Measurements from ENCODE around the gene PRKG1.

Gene PRKG1

DNA sequence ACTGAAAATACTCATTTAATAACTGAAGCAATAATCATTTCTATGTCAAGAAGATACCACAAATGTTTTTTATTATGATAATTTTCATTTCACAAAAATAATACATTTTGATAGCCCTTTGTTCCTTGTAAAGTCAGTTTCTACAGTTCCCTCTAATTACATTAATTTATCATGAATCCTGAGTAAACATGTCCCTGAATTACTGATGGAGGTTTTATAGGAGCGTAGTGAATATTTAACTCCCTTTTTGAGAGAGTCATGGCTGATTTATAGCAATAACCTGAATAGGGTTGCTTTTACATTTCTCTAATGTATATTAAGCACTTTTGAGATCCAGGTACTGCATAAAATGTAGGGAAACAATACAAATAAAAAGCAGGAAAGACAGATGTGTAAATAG is 1023.8 kb downstream of the PRKG1 start:
- no peaks in the 10 kb centered on the region for H3K9me2 ChIP-seq (replicated peaks; ENCODE audit: insufficient read depth, low read length)
- H3K4me3 ChIP-seq (ENCODE audit: insufficient read depth, low read length, poor library complexity, severe bottlenecking), result no peak overlapping the region
- no peaks in the 10 kb centered on the region for H4K20me1 ChIP-seq (ENCODE audit: low read depth, low read length)
- no peaks in the 10 kb centered on the region for H3F3A ChIP-seq (ENCODE audit: insufficient read depth)
- no peak overlapping the region for H3K4me2 ChIP-seq (ENCODE audit: low read depth, low read length, poor library complexity, severe bottlenecking)
- TF ChIP-seq, protein P1, sequence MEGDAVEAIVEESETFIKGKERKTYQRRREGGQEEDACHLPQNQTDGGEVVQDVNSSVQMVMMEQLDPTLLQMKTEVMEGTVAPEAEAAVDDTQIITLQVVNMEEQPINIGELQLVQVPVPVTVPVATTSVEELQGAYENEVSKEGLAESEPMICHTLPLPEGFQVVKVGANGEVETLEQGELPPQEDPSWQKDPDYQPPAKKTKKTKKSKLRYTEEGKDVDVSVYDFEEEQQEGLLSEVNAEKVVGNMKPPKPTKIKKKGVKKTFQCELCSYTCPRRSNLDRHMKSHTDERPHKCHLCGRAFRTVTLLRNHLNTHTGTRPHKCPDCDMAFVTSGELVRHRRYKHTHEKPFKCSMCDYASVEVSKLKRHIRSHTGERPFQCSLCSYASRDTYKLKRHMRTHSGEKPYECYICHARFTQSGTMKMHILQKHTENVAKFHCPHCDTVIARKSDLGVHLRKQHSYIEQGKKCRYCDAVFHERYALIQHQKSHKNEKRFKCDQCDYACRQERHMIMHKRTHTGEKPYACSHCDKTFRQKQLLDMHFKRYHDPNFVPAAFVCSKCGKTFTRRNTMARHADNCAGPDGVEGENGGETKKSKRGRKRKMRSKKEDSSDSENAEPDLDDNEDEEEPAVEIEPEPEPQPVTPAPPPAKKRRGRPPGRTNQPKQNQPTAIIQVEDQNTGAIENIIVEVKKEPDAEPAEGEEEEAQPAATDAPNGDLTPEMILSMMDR (IDR thresholded peaks at IDR 0.05; ENCODE audit: insufficient read depth, low read length, poor library complexity, severe bottlenecking), result no peak
- TF ChIP-seq EZH2phosphoT487 (conservative IDR thresholded peaks at IDR 0.05; ENCODE audit: low read length), result no peak
- no peak overlapping the region for H3K27ac ChIP-seq (ENCODE audit: low read depth, low read length)
- no peak overlapping the region for H2AFZ ChIP-seq (ENCODE audit: low read depth, low read length, severe bottlenecking)
- H3K9me3 ChIP-seq (ENCODE audit: insufficient read depth, low read length), result no peaks in the 10 kb centered on the region
- H3K79me2 ChIP-seq (ENCODE audit: insufficient read depth, low read length), result no peaks in the 10 kb centered on the region
- no peaks in the 10 kb centered on the region for H3K27me3 ChIP-seq (ENCODE audit: low read length)
- H3K9ac ChIP-seq (ENCODE audit: low read length), result no peak overlapping the region
- H3K36me3 ChIP-seq (ENCODE audit: low read length), result no peaks in the 10 kb centered on the region

- Histone ChIP-seq H3K27ac (ENCODE audit: low read depth, low read length) (no peak overlapping the region), H3K9me2 (replicated peaks; ENCODE audit: insufficient read depth, low read length) (no peaks in the 10 kb centered on the region), H3F3A (ENCODE audit: insufficient read depth) (no peaks in the 10 kb centered on the region), H3K36me3 (ENCODE audit: low read length) (no peaks in the 10 kb centered on the region), H3K79me2 (ENCODE audit: insufficient read depth, low read length) (no peaks in the 10 kb centered on the region), H4K20me1 (ENCODE audit: low read depth, low read length) (no peaks in the 10 kb centered on the region), H3K9ac (ENCODE audit: low read length) (no peak overlapping the region), H3K9me3 (ENCODE audit: insufficient read depth, low read length) (no peaks in the 10 kb centered on the region), H3K27me3 (ENCODE audit: low read length) (no peaks in the 10 kb centered on the region), H2AFZ (ENCODE audit: low read depth, low read length, severe bottlenecking) (no peak overlapping the region), H3K4me2 (ENCODE audit: low read depth, low read length, poor library complexity, severe bottlenecking) (no peak overlapping the region), H3K4me3 (ENCODE audit: insufficient read depth, low read length, poor library complexity, severe bottlenecking) (no peak overlapping the region)
- no peak for TF ChIP-seq EZH2phosphoT487 (conservative IDR thresholded peaks at IDR 0.05; ENCODE audit: low read length)
- TF ChIP-seq, protein P1 (IDR thresholded peaks at IDR 0.05; ENCODE audit: insufficient read depth, low read length, poor library complexity, severe bottlenecking), result no peak
These were observed 1024.8 kb downstream of the PRKG1 start for GRCh38 chr10:52099026-52099600.

GRCh38 chr10:52100011-52100547 is 1025.8 kb downstream of the PRKG1 start:
- no peaks in the 10 kb centered on the region for H3K79me2 ChIP-seq (ENCODE audit: insufficient read depth, low read length)
- no peaks in the 10 kb centered on the region for H4K20me1 ChIP-seq (ENCODE audit: low read depth, low read length)
- H3K27ac ChIP-seq (ENCODE audit: low read depth, low read length), result no peak overlapping the region
- no peak overlapping the region for H3K4me3 ChIP-seq (ENCODE audit: insufficient read depth, low read length, poor library complexity, severe bottlenecking)
- H3K9me3 ChIP-seq (ENCODE audit: insufficient read depth, low read length), result no peaks in the 10 kb centered on the region
- TF ChIP-seq, protein P1 (IDR thresholded peaks at IDR 0.05; ENCODE audit: insufficient read depth, low read length, poor library complexity, severe bottlenecking), result no peak
- TF ChIP-seq EZH2phosphoT487 (conservative IDR thresholded peaks at IDR 0.05; ENCODE audit: low read length), result no peak
- no peak overlapping the region for H3K9ac ChIP-seq (ENCODE audit: low read length)
- H2AFZ ChIP-seq (ENCODE audit: low read depth, low read length, severe bottlenecking), result no peak overlapping the region
- no peaks in the 10 kb centered on the region for H3F3A ChIP-seq (ENCODE audit: insufficient read depth)
- H3K9me2 ChIP-seq (replicated peaks; ENCODE audit: insufficient read depth, low read length), result no peaks in the 10 kb centered on the region
- no peaks in the 10 kb centered on the region for H3K36me3 ChIP-seq (ENCODE audit: low read length)
- H3K4me2 ChIP-seq (ENCODE audit: low read depth, low read length, poor library complexity, severe bottlenecking), result no peak overlapping the region
- H3K27me3 ChIP-seq (ENCODE audit: low read length), result no peaks in the 10 kb centered on the region
